Upper lobe of left lung (tissue), 4 donors: Measurements from ENCODE around the gene DZIP1.

Source experiments
- EP300 ChIP-seq, 4 donors: sonication (generic); formaldehyde crosslinking; IDR thresholded peaks; one replicate each; pipeline ENCODE4 v1.5.1; 2017; ENCODE audit warnings: antibody characterized with exemption in 4 of 4, control low read depth in 2 of 4
- POLR2A ChIP-seq, 4 donors: fragments of 450-650 bp; IDR thresholded peaks; one replicate each; pipeline ENCODE4 v1.5.1; 2016 to 2017; ENCODE audit warnings: antibody characterized with exemption in 4 of 4, mild to moderate bottlenecking in 2 of 4
- TF ChIP-seq, protein P1 (sequence below), 6 experiments: fragments of 450-650 bp in 4 of 6; fragments of 200-600 bp in 2 of 6; sonication (generic) in 2 of 6; IDR thresholded peaks; one replicate each; pipeline ENCODE4 v1.5.1; 2016 to 2019; ENCODE audit warnings: antibody characterized with exemption in 6 of 6

DNA sequence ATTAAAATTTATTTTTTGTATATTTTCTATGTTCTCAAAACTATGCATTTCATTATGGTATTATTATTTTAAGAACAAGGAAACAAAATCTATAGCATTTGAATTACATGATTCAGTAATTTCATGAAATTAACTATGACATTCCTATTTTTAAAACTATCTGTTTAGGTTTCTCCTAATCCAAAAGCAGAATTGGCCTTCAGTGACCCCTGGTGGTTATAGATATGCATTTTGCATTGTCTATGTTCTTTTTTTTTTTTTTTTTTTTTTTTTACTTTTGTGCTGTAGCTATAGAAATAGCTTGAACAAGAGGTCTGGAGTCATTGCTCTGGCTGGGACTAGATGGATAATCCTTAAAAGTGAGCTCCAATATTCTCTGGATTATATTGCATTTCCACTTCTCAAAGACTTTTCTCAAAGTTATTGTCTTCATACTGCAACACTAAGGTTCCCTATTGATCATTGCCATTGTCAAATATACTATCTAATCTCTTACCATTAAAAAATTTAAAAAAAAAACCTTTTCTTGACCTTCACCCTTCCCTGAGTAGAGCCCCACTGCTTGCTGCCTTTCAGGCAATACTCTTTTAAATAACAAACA lies 16.6 kb upstream of the DZIP1 start:
- TF ChIP-seq, protein P1, sequence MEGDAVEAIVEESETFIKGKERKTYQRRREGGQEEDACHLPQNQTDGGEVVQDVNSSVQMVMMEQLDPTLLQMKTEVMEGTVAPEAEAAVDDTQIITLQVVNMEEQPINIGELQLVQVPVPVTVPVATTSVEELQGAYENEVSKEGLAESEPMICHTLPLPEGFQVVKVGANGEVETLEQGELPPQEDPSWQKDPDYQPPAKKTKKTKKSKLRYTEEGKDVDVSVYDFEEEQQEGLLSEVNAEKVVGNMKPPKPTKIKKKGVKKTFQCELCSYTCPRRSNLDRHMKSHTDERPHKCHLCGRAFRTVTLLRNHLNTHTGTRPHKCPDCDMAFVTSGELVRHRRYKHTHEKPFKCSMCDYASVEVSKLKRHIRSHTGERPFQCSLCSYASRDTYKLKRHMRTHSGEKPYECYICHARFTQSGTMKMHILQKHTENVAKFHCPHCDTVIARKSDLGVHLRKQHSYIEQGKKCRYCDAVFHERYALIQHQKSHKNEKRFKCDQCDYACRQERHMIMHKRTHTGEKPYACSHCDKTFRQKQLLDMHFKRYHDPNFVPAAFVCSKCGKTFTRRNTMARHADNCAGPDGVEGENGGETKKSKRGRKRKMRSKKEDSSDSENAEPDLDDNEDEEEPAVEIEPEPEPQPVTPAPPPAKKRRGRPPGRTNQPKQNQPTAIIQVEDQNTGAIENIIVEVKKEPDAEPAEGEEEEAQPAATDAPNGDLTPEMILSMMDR (IDR thresholded peaks at IDR 0.05), result peak in 4 of 6 experiments; percentile 20 to 37 (median 30)
- no peak for TF ChIP-seq POLR2A (IDR thresholded peaks at IDR 0.05)
- no peak for TF ChIP-seq EP300 (IDR thresholded peaks at IDR 0.05)
